NK-92 treated with Interleukin-12 subunit alpha and Interleukin-12 subunit beta, amount 100 ng/mL, for 24 hours (cell line): ENCODE data around the gene ADIPOR2.
A peak's percentile ranks its signal among the peaks of the same experiment; 100 is the strongest.

ENCODE experiments used
- DNase-seq: peaks from one replicate; lab custom pipeline; 2025; lab: John Stamatoyannopoulos, UW

The ADIPOR2 gene

GRCh38 chr12:1799882-1800400 lies 109.1 kb downstream of the ADIPOR2 start:
- no peak for DNase-seq

- DNase-seq = no peak
Measured at GRCh38 chr12:1800401-1801302, 109.8 kb downstream of the ADIPOR2 start.

GRCh38 chr12:1801303-1801975 lies 110.6 kb downstream of the ADIPOR2 start:
- no peak for DNase-seq

GRCh38 chr12:1803736-1804135 lies 112.9 kb downstream of the ADIPOR2 start:
- DNase-seq = no peak

GRCh38 chr12:1804545-1805332 lies 113.9 kb downstream of the ADIPOR2 start:
- peak; percentile 45 for DNase-seq

- no peak for DNase-seq
Measured at GRCh38 chr12:1805441-1806081, 114.7 kb downstream of the ADIPOR2 start.

GRCh38 chr12:1806301-1807086 lies 115.6 kb downstream of the ADIPOR2 start:
- no peak for DNase-seq

- no peak for DNase-seq
Measured at GRCh38 chr12:1807087-1807860, 116.4 kb downstream of the ADIPOR2 start.

GRCh38 chr12:1808036-1808797 lies 117.3 kb downstream of the ADIPOR2 start:
- no peak for DNase-seq

- DNase-seq = no peak
Measured at GRCh38 chr12:1808798-1809480, 118.1 kb downstream of the ADIPOR2 start.

GRCh38 chr12:1809591-1810190 lies 118.8 kb downstream of the ADIPOR2 start:
- DNase-seq = no peak

- DNase-seq = no peak
Measured at GRCh38 chr12:1810201-1810930, 119.5 kb downstream of the ADIPOR2 start.

GRCh38 chr12:1810931-1811280 lies 120.0 kb downstream of the ADIPOR2 start:
- DNase-seq = no peak

- no peak for DNase-seq
Measured at GRCh38 chr12:1811281-1811947, 120.5 kb downstream of the ADIPOR2 start.

GRCh38 chr12:1811948-1812291 lies 121.0 kb downstream of the ADIPOR2 start:
- no peak for DNase-seq

GRCh38 chr12:1812650-1813302 lies 121.9 kb downstream of the ADIPOR2 start:
- no peak for DNase-seq

- DNase-seq = no peak
Measured at GRCh38 chr12:1814266-1814665, 123.4 kb downstream of the ADIPOR2 start.
